Mesothelial cell of epicardium (in vitro differentiated cells): Measurements from ENCODE around the gene CARTPT. TPM values are rescaled to one million over a fixed set of nuclear protein-coding genes. Genes with fewer than 3 reads are reported as not detected.

Source experiments
- DNase-seq, 2 experiments: peaks; one replicate each; pipeline ENCODE4 v3.0.0; 2021; ENCODE audit warnings: low spot score in 2 of 2; ENCODE audit not compliant: unreplicated experiment in 2 of 2
- H3K27ac Mint-ChIP-seq: 2 replicates; pipeline ENCODE4 v1.8.0; 2021; ENCODE audit warnings: mixed read lengths
- H3K27me3 Mint-ChIP-seq: 2 replicates; pipeline ENCODE4 v1.8.0; 2021; ENCODE audit warnings: low read depth, mixed read lengths
- H3K36me3 Mint-ChIP-seq: 2 replicates; pipeline ENCODE4 v1.8.0; 2021; ENCODE audit warnings: mixed read lengths
- H3K4me1 Mint-ChIP-seq: 2 replicates; pipeline ENCODE4 v1.8.0; 2021; ENCODE audit warnings: mixed read lengths
- H3K4me3 Mint-ChIP-seq: 2 replicates; pipeline ENCODE4 v1.8.0; 2021; ENCODE audit warnings: mild to moderate bottlenecking, moderate library complexity, mixed read lengths
- H3K9me3 Mint-ChIP-seq: 2 replicates; pipeline ENCODE4 v1.8.0; 2021; ENCODE audit warnings: mixed read lengths
- CTCF ChIP-seq: fragments of 200-600 bp; sonication (generic); IDR thresholded peaks from one replicate; pipeline ENCODE4 v1.5.0; 2021; ENCODE audit warnings: antibody characterized with exemption; ENCODE audit not compliant: unreplicated experiment
- total RNA-seq: library from RNA; stranded (reverse); gene quantifications from 3 replicates; pipeline ENCODE4 v1.2.1, GENCODE V29; 2021

CARTPT gene
- not detected in 3 replicates for total RNA-seq

GRCh38 chr5:71719063-71719964 lies at the start of gene CARTPT:
Gene CARTPT (plus strand): TSS chr5:71719275. CDS start chr5:71719294, 19 bp downstream.
- peak; percentile 40 to 70 for DNase-seq
- peaks cover 92% of the 10 kb centered on the region for H3K27me3 Mint-ChIP-seq
- no peak for TF ChIP-seq CTCF
- no peaks in the 10 kb centered on the region for H3K9me3 Mint-ChIP-seq
- H3K27ac Mint-ChIP-seq, result no peak within 1 kb of the TSS
- H3K4me1 Mint-ChIP-seq, result no peaks in the 10 kb centered on the region
- H3K4me3 Mint-ChIP-seq, result no peak within 1 kb of the TSS
- H3K36me3 Mint-ChIP-seq, result no peaks in the 10 kb centered on the region

- Mint-ChIP-seq H3K36me3 (no peaks in the 10 kb centered on the region), H3K27ac (no peak overlapping the region), H3K4me3 (no peak overlapping the region), H3K9me3 (peaks cover 12% of the 10 kb centered on the region), H3K4me1 (no peaks in the 10 kb centered on the region), H3K27me3 (peaks cover 45% of the 10 kb centered on the region)
- TF ChIP-seq CTCF, result no peak
- no peak for DNase-seq
Observed at GRCh38 chr5:71677977-71678376, 41.1 kb upstream of the CARTPT start.

- Mint-ChIP-seq H3K27ac (no peak overlapping the region), H3K36me3 (no peaks in the 10 kb centered on the region), H3K9me3 (peaks cover 10% of the 10 kb centered on the region), H3K27me3 (peaks cover 39% of the 10 kb centered on the region), H3K4me3 (no peak overlapping the region), H3K4me1 (no peaks in the 10 kb centered on the region)
- no peak for TF ChIP-seq CTCF
- no peak for DNase-seq
Observed at GRCh38 chr5:71679714-71680113, 39.4 kb upstream of the CARTPT start.

- no peak for DNase-seq
- Mint-ChIP-seq H3K36me3 (no peaks in the 10 kb centered on the region), H3K27ac (no peak overlapping the region), H3K4me3 (no peak overlapping the region), H3K27me3 (peaks cover 45% of the 10 kb centered on the region), H3K9me3 (peaks cover 15% of the 10 kb centered on the region), H3K4me1 (no peaks in the 10 kb centered on the region)
- TF ChIP-seq CTCF, result no peak
Observed at GRCh38 chr5:71680510-71680909, 38.6 kb upstream of the CARTPT start.

- Mint-ChIP-seq H3K36me3 (no peaks in the 10 kb centered on the region), H3K27me3 (peaks cover 47% of the 10 kb centered on the region), H3K4me3 (no peak overlapping the region), H3K9me3 (peaks cover 19% of the 10 kb centered on the region), H3K27ac (no peak overlapping the region), H3K4me1 (no peaks in the 10 kb centered on the region)
- TF ChIP-seq CTCF, result no peak
- no peak for DNase-seq
Observed at GRCh38 chr5:71681296-71681695, 37.8 kb upstream of the CARTPT start.
